C4-2B (cell line): Measurements from ENCODE around the gene TRIM32.
A peak's percentile ranks its signal among the peaks of the same experiment; 100 is the strongest.

ENCODE experiments used
- H3K27ac ChIP-seq: fragments of 450-650 bp; 2 replicates; pipeline ENCODE4 v1.5.1; 2017
- ZFX ChIP-seq: fragments of 450-650 bp; IDR thresholded peaks from 2 replicates; pipeline ENCODE4 v1.6.1; 2017
- TF ChIP-seq, protein P1 (sequence below): fragments of 450-650 bp; conservative IDR thresholded peaks from 2 replicates; pipeline ENCODE4 v1.5.1; 2017; ENCODE audit warnings: mild to moderate bottlenecking

The TRIM32 gene, protein sequence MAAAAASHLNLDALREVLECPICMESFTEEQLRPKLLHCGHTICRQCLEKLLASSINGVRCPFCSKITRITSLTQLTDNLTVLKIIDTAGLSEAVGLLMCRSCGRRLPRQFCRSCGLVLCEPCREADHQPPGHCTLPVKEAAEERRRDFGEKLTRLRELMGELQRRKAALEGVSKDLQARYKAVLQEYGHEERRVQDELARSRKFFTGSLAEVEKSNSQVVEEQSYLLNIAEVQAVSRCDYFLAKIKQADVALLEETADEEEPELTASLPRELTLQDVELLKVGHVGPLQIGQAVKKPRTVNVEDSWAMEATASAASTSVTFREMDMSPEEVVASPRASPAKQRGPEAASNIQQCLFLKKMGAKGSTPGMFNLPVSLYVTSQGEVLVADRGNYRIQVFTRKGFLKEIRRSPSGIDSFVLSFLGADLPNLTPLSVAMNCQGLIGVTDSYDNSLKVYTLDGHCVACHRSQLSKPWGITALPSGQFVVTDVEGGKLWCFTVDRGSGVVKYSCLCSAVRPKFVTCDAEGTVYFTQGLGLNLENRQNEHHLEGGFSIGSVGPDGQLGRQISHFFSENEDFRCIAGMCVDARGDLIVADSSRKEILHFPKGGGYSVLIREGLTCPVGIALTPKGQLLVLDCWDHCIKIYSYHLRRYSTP

DNA sequence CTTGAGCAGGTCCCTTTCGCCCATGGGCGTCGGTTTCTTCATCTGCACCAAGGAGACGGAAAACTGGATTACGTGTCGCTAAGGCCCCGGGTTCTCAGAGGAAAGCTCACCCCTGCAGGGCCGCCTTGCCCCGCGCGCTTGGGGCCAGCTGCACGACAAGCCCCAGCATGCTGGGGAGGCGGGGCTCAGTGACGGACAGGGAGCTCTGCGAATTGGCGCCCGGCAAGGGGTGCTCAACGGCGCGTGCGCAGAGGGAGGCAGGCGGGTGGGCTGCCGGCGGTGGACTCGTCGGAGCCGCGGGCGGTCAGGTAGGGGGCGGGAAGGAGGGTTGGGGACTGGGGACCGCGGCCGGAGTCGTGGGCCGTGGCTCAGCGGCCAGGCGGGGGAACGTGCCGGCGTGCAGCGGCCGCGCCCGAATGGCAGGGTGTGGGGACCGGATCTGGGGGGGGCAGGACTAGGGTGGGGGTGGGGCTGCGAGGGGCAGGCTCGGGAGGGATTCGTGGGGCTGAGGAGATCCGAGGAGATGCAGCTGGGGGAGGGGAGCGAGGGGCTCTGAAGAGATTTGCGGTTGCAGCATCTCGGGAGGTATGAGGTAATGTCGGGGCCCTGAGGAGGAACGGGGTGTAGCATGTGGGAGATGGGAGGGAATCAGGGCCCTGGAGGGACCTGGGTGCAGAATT lies at the start of gene TRIM32:
Gene TRIM32 (plus strand): TSS at position 232 of the 680 bp plus-strand sequence. CDS start 10,438 bp downstream, outside the sequence.
- peak within 1 kb of the TSS; percentile 77 for H3K27ac ChIP-seq
- TF ChIP-seq ZFX: no peak
- TF ChIP-seq, protein P1, sequence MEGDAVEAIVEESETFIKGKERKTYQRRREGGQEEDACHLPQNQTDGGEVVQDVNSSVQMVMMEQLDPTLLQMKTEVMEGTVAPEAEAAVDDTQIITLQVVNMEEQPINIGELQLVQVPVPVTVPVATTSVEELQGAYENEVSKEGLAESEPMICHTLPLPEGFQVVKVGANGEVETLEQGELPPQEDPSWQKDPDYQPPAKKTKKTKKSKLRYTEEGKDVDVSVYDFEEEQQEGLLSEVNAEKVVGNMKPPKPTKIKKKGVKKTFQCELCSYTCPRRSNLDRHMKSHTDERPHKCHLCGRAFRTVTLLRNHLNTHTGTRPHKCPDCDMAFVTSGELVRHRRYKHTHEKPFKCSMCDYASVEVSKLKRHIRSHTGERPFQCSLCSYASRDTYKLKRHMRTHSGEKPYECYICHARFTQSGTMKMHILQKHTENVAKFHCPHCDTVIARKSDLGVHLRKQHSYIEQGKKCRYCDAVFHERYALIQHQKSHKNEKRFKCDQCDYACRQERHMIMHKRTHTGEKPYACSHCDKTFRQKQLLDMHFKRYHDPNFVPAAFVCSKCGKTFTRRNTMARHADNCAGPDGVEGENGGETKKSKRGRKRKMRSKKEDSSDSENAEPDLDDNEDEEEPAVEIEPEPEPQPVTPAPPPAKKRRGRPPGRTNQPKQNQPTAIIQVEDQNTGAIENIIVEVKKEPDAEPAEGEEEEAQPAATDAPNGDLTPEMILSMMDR: no peak

- TF ChIP-seq, protein P1: no peak
- TF ChIP-seq ZFX: no peak
- no peak overlapping the region for H3K27ac ChIP-seq
Measured at GRCh38 chr9:116639251-116639741, 47.8 kb upstream of the TRIM32 start.

DNA sequence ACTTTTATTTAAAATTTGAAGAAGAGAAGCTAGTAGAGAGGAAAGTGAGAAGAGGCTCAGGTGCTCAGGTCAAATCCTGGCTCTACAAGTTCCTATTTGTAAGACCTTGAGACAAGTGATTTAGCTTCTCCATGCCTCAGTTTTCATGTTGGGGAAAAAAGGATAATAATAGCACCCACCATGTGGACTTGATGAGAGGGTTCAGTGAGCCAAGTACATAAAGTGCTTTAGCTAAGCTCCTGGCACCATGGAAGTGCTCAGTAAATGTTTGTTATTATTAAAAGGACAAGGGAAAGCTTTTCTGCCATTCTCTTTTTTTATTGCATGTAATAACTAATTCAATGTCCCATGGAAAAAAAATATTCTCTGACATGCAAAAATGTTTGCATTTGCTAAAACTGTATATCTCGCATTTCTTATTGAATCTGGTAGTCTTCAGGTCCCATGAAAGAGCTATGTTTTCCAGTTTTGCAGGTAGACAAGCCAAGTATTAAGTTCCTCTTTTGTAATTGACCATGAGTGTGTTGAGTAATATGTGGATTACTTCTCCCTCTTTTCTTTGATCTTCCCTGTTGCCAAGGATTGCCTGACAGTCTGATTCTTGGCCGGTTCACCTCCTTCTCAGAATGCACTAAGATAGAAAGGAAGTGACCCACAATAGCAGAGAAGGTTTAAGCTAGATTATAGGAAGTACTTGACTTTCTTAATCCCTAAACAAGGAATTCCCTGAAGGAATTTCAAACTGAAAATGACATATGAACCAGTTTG lies 45.6 kb upstream of the TRIM32 start:
- TF ChIP-seq, protein P1: no peak
- no peak for TF ChIP-seq ZFX
- no peak overlapping the region for H3K27ac ChIP-seq

DNA sequence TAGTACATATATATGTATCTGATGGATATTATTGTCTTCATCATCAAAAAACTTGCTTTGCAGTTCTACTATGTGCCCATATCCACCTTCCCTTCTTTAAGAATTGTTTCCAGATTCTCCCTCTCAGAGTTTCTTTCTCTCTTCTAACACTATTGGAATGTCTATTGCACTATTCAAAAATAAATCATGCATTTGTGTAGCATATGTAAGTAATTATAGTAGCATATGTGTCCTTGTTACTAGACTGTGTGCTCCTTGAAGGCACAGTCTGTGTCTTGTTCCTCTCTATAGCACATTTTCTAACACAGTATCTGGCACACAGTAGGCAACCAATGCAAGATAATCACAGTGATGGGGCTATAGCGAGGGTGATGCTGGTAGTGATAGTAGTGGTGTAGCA lies 43.4 kb upstream of the TRIM32 start:
- no peak overlapping the region for H3K27ac ChIP-seq
- TF ChIP-seq, protein P1: no peak
- TF ChIP-seq ZFX: no peak

DNA sequence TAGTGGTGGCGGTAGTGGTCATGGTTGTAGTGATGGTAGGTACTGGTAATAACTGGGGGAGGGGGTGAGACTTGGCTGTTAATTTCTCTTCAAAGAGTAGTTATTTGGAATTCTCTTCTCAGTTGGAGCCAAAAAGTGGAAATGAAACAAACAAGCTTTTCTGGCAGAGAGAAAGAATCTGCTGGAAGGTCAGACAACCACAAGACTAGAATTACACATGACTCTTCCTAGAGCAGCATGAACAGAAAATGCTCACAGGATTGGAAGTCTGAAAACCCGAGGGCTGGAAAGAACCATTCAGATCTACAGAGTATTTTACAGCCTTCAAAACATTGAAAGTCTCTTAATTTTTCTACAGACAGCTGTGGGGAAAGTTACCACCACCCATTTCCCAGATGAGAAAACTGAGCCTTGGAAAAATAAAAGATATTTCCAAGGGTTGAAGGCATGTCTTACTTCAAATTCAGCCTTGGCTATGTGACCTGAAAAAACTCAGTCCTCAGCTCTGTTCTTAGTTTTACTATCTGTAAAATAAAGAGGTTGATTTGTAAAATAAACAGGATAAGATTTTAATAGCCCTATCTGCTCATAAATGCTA lies 42.9 kb upstream of the TRIM32 start:
- H3K27ac ChIP-seq: no peak overlapping the region
- TF ChIP-seq ZFX: no peak
- TF ChIP-seq, protein P1: no peak

GRCh38 chr9:116646661-116647514 lies 40.2 kb upstream of the TRIM32 start:
- TF ChIP-seq ZFX: no peak
- TF ChIP-seq, protein P1: peak; percentile 83
- H3K27ac ChIP-seq: no peak overlapping the region
